Mesendoderm (in vitro differentiated cells): ENCODE measurements around the gene DENND4B.

ENCODE experiments used
- DNase-seq: peaks from one replicate; pipeline ENCODE4 v3.0.0; 2013
- H2AK5ac ChIP-seq: 2 replicates; pipeline ENCODE4 v1.6.1; 2013; ENCODE audit warnings: low read length, inconsistent platforms
- H2BK120ac ChIP-seq: 2 replicates; pipeline ENCODE4 v1.6.1; 2013; ENCODE audit warnings: low read depth, mild to moderate bottlenecking, low read length, moderate library complexity, mixed read lengths
- H2BK15ac ChIP-seq: replicated peaks from 2 replicates; pipeline ENCODE4 v1.6.1; 2013; ENCODE audit warnings: low read depth, mild to moderate bottlenecking, moderate library complexity
- H2BK5ac ChIP-seq: 2 replicates; pipeline ENCODE4 v1.6.1; 2013; ENCODE audit warnings: low read length, inconsistent platforms
- H3K18ac ChIP-seq: 2 replicates; pipeline ENCODE4 v1.6.1; 2013; ENCODE audit warnings: mild to moderate bottlenecking, low read length, mixed read lengths
- H3K23ac ChIP-seq: one replicate; pipeline ENCODE4 v1.6.1; 2013; ENCODE audit warnings: low read length
- H3K27ac ChIP-seq: 2 replicates; pipeline ENCODE4 v1.5.1; 2013; ENCODE audit warnings: low read depth, mild to moderate bottlenecking, inconsistent platforms, low read length, moderate library complexity
- H3K27me3 ChIP-seq: 2 replicates; pipeline ENCODE4 v1.6.1; 2013; ENCODE audit warnings: low read length, control low read depth, mild to moderate bottlenecking, inconsistent platforms; ENCODE audit not compliant: insufficient read depth, poor library complexity
- H3K36me3 ChIP-seq: 2 replicates; pipeline ENCODE4 v1.6.1; 2013; ENCODE audit warnings: low read length, inconsistent platforms; ENCODE audit not compliant: control insufficient read depth, insufficient read depth
- H3K4ac ChIP-seq: one replicate; pipeline ENCODE4 v1.6.1; 2013; ENCODE audit warnings: low read depth, mild to moderate bottlenecking, low read length, moderate library complexity
- H3K4me1 ChIP-seq: 2 replicates; pipeline ENCODE4 v1.6.1; 2013; ENCODE audit warnings: low read depth, low read length, inconsistent platforms; ENCODE audit not compliant: control insufficient read depth
- H3K4me2 ChIP-seq: 2 replicates; pipeline ENCODE4 v1.6.1; 2013; ENCODE audit warnings: low read length
- H3K4me3 ChIP-seq: 2 replicates; pipeline ENCODE4 v1.5.1; 2013; ENCODE audit warnings: mild to moderate bottlenecking, low read length
- H3K56ac ChIP-seq: one replicate; pipeline ENCODE4 v1.6.1; 2013; ENCODE audit warnings: low read length
- H3K79me1 ChIP-seq: 2 replicates; pipeline ENCODE4 v1.6.1; 2013; ENCODE audit warnings: low read length, inconsistent platforms
- H3K79me2 ChIP-seq: 2 replicates; pipeline ENCODE4 v1.6.1; 2013; ENCODE audit warnings: mild to moderate bottlenecking, low read length; ENCODE audit not compliant: control insufficient read depth, insufficient read depth
- H3K9ac ChIP-seq: 2 replicates; pipeline ENCODE4 v1.6.1; 2013; ENCODE audit warnings: low read length, inconsistent platforms
- H4K5ac ChIP-seq: one replicate; pipeline ENCODE4 v1.6.1; 2013; ENCODE audit warnings: low read length
- H4K8ac ChIP-seq: one replicate; pipeline ENCODE4 v1.6.1; 2013; ENCODE audit warnings: low read depth, mild to moderate bottlenecking, control low read depth, low read length, moderate library complexity
- WGBS: extraction: QIAGEN DNeasy Blood & Tissue Kit; methylation state at CpG from one replicate; pipeline ENCODE4 v1.1.7; 2013; ENCODE audit warnings: low lambda C conversion rate, missing lambda C conversion rate; ENCODE audit not compliant: insufficient coverage; ENCODE audit errors: extremely low coverage; 5-methylcytosine and 5-hydroxymethylcytosine counted together

The DENND4B gene

DNA sequence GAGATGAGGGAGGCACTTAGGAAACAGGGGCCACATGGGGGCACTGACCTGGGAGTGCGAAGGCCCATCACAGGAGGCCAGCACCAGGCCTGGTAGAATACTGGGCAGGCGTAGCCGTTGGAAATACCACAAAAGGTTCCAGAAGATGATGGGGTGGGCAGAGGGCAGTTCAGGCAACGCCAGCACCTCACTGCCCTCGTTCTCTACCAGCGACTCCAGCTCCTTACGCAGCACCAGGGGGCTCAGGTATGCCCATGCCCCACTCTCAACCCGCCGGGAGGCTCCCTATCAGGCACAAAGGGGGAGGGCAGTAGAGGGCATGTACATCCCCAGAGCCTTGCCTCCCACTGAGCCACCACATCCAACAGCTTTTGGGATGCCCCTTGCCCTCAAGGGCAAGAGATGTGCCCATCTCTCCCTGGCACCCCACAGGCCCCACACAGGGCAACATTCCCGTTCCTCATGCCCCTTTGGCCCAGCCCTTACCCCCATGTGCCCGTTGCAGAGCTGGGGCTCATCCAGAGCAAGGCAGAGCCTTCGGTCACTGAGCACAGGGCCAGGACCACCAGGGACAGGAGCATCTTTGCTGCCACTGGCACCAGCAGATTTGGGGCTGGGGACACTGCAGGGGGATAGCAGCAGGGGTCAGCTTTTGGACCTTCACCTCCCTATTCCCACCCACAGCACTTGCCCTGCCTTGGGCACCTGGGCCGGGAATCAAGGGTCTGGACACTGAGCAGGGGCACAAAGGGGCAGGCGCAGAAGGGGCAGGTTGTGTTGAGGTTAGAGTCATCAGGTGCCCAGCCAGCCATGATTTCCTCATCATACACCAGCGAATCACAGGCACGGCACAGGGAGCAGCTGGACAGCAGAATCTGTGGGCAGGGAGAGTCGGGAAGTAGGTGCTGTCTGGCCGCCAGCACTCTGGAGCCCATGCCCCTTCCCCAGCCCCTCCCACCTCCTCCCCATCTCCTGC is 14.1 kb downstream of the DENND4B start:
- no peak overlapping the region for H3K56ac ChIP-seq
- no peak overlapping the region for H3K18ac ChIP-seq
- no peak overlapping the region for H3K4me2 ChIP-seq
- no peak overlapping the region for H2BK15ac ChIP-seq
- H3K4me3 ChIP-seq = no peak overlapping the region
- H3K23ac ChIP-seq = no peak overlapping the region
- no peaks in the 10 kb centered on the region for H3K27me3 ChIP-seq
- H2BK120ac ChIP-seq = no peak overlapping the region
- H3K79me1 ChIP-seq = no peaks in the 10 kb centered on the region
- peaks cover 14% of the 10 kb centered on the region for H3K36me3 ChIP-seq
- no peaks in the 10 kb centered on the region for H3K4me1 ChIP-seq
- H3K9ac ChIP-seq = no peak overlapping the region
- H4K5ac ChIP-seq = no peak overlapping the region
- no peak overlapping the region for H4K8ac ChIP-seq
- no peak overlapping the region for H2BK5ac ChIP-seq
- H3K4ac ChIP-seq = no peak overlapping the region
- WGBS = no CpG with 5 or more reads among the region's 18 CpGs
- H3K79me2 ChIP-seq = no peaks in the 10 kb centered on the region
- DNase-seq = no peak
- no peak overlapping the region for H2AK5ac ChIP-seq
- no peak overlapping the region for H3K27ac ChIP-seq

GRCh38 chr1:153929981-153930948 is 16.3 kb downstream of the DENND4B start:
- Histone ChIP-seq H3K4me3 (no peak overlapping the region), H3K56ac (no peak overlapping the region), H3K4me2 (no peak overlapping the region), H3K23ac (no peak overlapping the region), H3K4ac (no peak overlapping the region), H3K4me1 (no peaks in the 10 kb centered on the region), H2BK15ac (no peak overlapping the region), H3K27me3 (no peaks in the 10 kb centered on the region), H2BK120ac (no peak overlapping the region), H3K27ac (no peak overlapping the region), H3K9ac (no peak overlapping the region), H4K5ac (no peak overlapping the region), H2AK5ac (no peak overlapping the region), H3K79me2 (no peaks in the 10 kb centered on the region), H4K8ac (no peak overlapping the region), H2BK5ac (no peak overlapping the region), H3K36me3 (peaks cover 4% of the 10 kb centered on the region), H3K18ac (no peak overlapping the region), H3K79me1 (no peaks in the 10 kb centered on the region)
- no CpG with 5 or more reads among the region's 14 CpGs for WGBS
- no peak for DNase-seq

DNA sequence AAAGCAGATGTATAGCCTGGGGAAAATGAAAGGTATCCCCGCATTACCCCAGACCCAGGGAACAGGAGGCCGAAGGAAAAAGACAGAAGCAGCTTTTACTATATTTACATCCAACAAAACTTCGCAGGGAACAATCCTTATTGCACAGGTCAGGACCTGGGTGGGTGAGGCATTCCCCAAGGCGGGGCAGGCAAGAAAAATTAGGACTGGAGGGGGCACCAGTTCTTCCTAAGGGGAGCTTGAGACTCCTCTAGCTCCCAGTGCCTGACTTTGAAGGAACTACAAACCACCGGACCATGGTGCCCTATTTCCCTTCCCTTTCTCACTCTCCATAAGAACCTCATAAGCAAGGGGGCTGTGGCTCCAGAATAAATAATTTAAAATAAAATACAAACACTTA is 17.1 kb downstream of the DENND4B start:
- no peak overlapping the region for H3K23ac ChIP-seq
- H3K4me2 ChIP-seq = no peak overlapping the region
- no peaks in the 10 kb centered on the region for H3K27me3 ChIP-seq
- H3K56ac ChIP-seq = no peak overlapping the region
- no CpG with 5 or more reads among the region's 5 CpGs for WGBS
- H2BK120ac ChIP-seq = no peak overlapping the region
- no peak overlapping the region for H3K27ac ChIP-seq
- H4K8ac ChIP-seq = no peak overlapping the region
- no peak overlapping the region for H2BK15ac ChIP-seq
- no peak for DNase-seq
- no peak overlapping the region for H4K5ac ChIP-seq
- no peak overlapping the region for H3K4ac ChIP-seq
- H3K18ac ChIP-seq = no peak overlapping the region
- H3K4me3 ChIP-seq = no peak overlapping the region
- H3K9ac ChIP-seq = no peak overlapping the region
- H3K79me2 ChIP-seq = no peaks in the 10 kb centered on the region
- no peak overlapping the region for H2AK5ac ChIP-seq
- no peaks in the 10 kb centered on the region for H3K4me1 ChIP-seq
- H3K79me1 ChIP-seq = no peaks in the 10 kb centered on the region
- H2BK5ac ChIP-seq = no peak overlapping the region
- H3K36me3 ChIP-seq = peaks cover 3% of the 10 kb centered on the region

DNA sequence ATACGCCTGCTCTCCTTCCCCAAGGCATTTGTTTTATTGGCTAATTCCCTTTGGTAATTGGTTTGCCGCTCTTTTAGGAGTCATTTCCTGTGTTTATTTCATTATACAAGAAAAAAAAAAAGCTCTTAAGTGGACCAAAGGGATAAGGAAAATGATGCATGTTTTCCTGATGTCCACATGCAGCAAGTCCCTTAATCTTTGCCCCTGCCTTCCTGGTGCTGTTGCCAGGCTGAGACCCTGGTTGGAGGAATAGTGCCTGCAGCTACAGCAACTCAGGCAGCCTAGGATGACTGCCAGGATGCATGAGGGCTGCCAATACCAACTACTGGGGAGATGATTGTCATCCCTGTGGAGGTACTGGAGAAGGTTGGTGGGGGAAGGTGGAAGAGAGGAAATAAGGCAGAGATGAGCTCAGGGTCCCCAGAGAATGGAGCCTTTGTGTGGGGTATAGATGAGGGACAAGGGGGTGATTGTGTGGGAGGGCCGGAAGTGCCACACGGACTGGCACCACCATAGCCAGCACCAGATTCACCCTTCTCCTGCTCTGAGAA is 17.7 kb downstream of the DENND4B start:
- no peak overlapping the region for H3K27ac ChIP-seq
- DNase-seq = no peak
- H3K27me3 ChIP-seq = no peaks in the 10 kb centered on the region

GRCh38 chr1:153928245-153928644 is 18.3 kb downstream of the DENND4B start:
- no peak overlapping the region for H3K4me3 ChIP-seq
- no peak overlapping the region for H2BK120ac ChIP-seq
- no peak overlapping the region for H3K23ac ChIP-seq
- H3K27ac ChIP-seq = no peak overlapping the region
- no peaks in the 10 kb centered on the region for H3K27me3 ChIP-seq
- no peak overlapping the region for H3K4ac ChIP-seq
- H2BK5ac ChIP-seq = no peak overlapping the region
- H3K56ac ChIP-seq = no peak overlapping the region
- no peak overlapping the region for H3K9ac ChIP-seq
- no peak overlapping the region for H2AK5ac ChIP-seq
- H3K36me3 ChIP-seq = peaks cover 3% of the 10 kb centered on the region
- WGBS = no CpG with 5 or more reads among the region's 1 CpG
- H4K8ac ChIP-seq = no peak overlapping the region
- no peak for DNase-seq
- no peaks in the 10 kb centered on the region for H3K79me1 ChIP-seq
- H4K5ac ChIP-seq = no peak overlapping the region
- no peaks in the 10 kb centered on the region for H3K79me2 ChIP-seq
- no peak overlapping the region for H2BK15ac ChIP-seq
- no peaks in the 10 kb centered on the region for H3K4me1 ChIP-seq
- H3K18ac ChIP-seq = no peak overlapping the region
- no peak overlapping the region for H3K4me2 ChIP-seq

More for the DNA sequence above, 17.7 kb downstream of the DENND4B start:
- no peak overlapping the region for H3K4me3 ChIP-seq
- H4K8ac ChIP-seq = no peak overlapping the region
- no peak overlapping the region for H3K4ac ChIP-seq
- H3K4me2 ChIP-seq = no peak overlapping the region
- no peaks in the 10 kb centered on the region for H3K4me1 ChIP-seq
- peaks cover 3% of the 10 kb centered on the region for H3K36me3 ChIP-seq
- H3K79me1 ChIP-seq = no peaks in the 10 kb centered on the region
- no peak overlapping the region for H3K56ac ChIP-seq
- H2AK5ac ChIP-seq = no peak overlapping the region
- no peak overlapping the region for H3K23ac ChIP-seq
- no peak overlapping the region for H2BK120ac ChIP-seq
- H2BK15ac ChIP-seq = no peak overlapping the region
- H2BK5ac ChIP-seq = no peak overlapping the region
- H3K79me2 ChIP-seq = no peaks in the 10 kb centered on the region
- H3K18ac ChIP-seq = no peak overlapping the region
- no CpG with 5 or more reads among the region's 4 CpGs for WGBS
- no peak overlapping the region for H4K5ac ChIP-seq
- no peak overlapping the region for H3K9ac ChIP-seq
